Upper lobe of left lung (tissue), 6 donors: ENCODE results near the gene CEP250. TPM values are rescaled to one million over a fixed set of nuclear protein-coding genes. Genes with fewer than 3 reads are reported as not detected.

Experiments
- ATAC-seq, 2 donors: fragments of 200-7000 bp; cut with Tn5 transposase; one replicate each; pipeline ENCODE4 v1.9.1; 2022; ENCODE audit warnings: mild to moderate bottlenecking in 2 of 2, moderate library complexity in 2 of 2; ENCODE audit not compliant: low FRiP score in 2 of 2
- DNase-seq, 2 donors: peaks; one replicate each; pipeline ENCODE4 v3.0.0-alpha.2; 2019 to 2020
- H3K27ac ChIP-seq, 4 donors: fragments of 200-600 bp; sonication (generic); one replicate each; pipeline ENCODE4 v1.5.1; 2016 to 2019
- H3K27me3 ChIP-seq, 4 donors: fragments of 200-600 bp; sonication (generic); one replicate each; pipeline ENCODE4 v1.5.1; 2017 to 2019
- H3K36me3 ChIP-seq, 4 donors: fragments of 200-600 bp; sonication (generic); one replicate each; pipeline ENCODE4 v1.5.1; 2016 to 2019
- H3K4me1 ChIP-seq, 4 donors: fragments of 200-600 bp; sonication (generic); one replicate each; pipeline ENCODE4 v1.5.1; 2018 to 2019
- H3K4me3 ChIP-seq, 4 donors: fragments of 200-600 bp; sonication (generic); one replicate each; pipeline ENCODE4 v1.5.1; 2017 to 2019; ENCODE audit warnings: mild to moderate bottlenecking in 2 of 4, moderate library complexity in 1 of 4
- H3K9me3 ChIP-seq, 4 donors: fragments of 200-600 bp; sonication (generic); one replicate each; pipeline ENCODE4 v1.5.1; 2018 to 2019
- EP300 ChIP-seq, 4 donors: sonication (generic); formaldehyde crosslinking; IDR thresholded peaks; one replicate each; pipeline ENCODE4 v1.5.1; 2017; ENCODE audit warnings: antibody characterized with exemption in 4 of 4, control low read depth in 2 of 4
- POLR2A ChIP-seq, 4 donors: fragments of 450-650 bp; IDR thresholded peaks; one replicate each; pipeline ENCODE4 v1.5.1; 2016 to 2017; ENCODE audit warnings: antibody characterized with exemption in 4 of 4, mild to moderate bottlenecking in 2 of 4
- POLR2AphosphoS5 ChIP-seq, 2 donors: sonication (generic); formaldehyde crosslinking; IDR thresholded peaks; one replicate each; pipeline ENCODE4 v1.5.1; 2017; ENCODE audit warnings: antibody characterized with exemption in 2 of 2
- WGBS, 2 donors: methylation state at CpG; one replicate each; pipeline ENCODE4 v1.1.5; 2017 to 2018; 5-methylcytosine and 5-hydroxymethylcytosine counted together
- total RNA-seq, 6 donors: library from RNA; depleted of rRNA in 4 of 6; stranded (reverse); fragments of >200 nt in 4 of 6; gene quantifications; one replicate each; pipeline versions ENCODE4 v1.1.0 to v1.2.1, GENCODE V29; 2016 to 2021
- TF ChIP-seq, protein P1 (sequence below), 6 experiments: fragments of 450-650 bp in 4 of 6; fragments of 200-600 bp in 2 of 6; sonication (generic) in 2 of 6; IDR thresholded peaks; one replicate each; pipeline ENCODE4 v1.5.1; 2016 to 2019; ENCODE audit warnings: antibody characterized with exemption in 6 of 6
- donor health status: DM: no; HTN: no; CAD: no; lungs with moderate emphysema.
- donor health status: DM: no; HTN: yes; CAD: no; lungs with severe emphysema.

CEP250 gene
- total RNA-seq, 6 donors from 2014 or later: 15.4 to 66.6 (median 29.6) TPM

DNA sequence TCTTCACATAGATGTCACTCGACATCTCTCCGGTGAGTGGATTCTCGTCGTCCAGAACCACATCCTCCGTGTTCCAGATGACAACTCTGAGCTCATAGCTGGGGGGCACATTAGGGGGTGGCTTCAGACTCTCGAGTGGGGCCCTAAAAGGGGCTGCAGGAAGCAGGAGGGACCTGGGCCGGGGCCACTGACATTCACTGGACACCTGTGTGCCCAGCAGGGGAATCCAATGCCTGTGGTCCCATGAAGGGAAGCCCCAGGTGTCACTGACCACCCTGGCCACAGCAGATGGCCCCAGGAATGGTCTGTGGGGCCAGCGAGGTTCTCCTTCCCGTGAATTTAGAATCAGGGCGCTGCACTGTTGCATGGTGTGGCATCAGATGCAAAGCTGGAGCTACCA lies 105.1 kb downstream of the CEP250 start:
- no peaks in the 10 kb centered on the region for H3K27me3 ChIP-seq
- H3K36me3 ChIP-seq: peaks cover 3 to 33% (median 26%) of the 10 kb centered on the region in 4 donors
- ATAC-seq (no peak), DNase-seq (no peak)
- 61 to 70% methylated on average over 10 of the region's 10 CpGs for WGBS, 2 donors
- TF ChIP-seq, protein P1, sequence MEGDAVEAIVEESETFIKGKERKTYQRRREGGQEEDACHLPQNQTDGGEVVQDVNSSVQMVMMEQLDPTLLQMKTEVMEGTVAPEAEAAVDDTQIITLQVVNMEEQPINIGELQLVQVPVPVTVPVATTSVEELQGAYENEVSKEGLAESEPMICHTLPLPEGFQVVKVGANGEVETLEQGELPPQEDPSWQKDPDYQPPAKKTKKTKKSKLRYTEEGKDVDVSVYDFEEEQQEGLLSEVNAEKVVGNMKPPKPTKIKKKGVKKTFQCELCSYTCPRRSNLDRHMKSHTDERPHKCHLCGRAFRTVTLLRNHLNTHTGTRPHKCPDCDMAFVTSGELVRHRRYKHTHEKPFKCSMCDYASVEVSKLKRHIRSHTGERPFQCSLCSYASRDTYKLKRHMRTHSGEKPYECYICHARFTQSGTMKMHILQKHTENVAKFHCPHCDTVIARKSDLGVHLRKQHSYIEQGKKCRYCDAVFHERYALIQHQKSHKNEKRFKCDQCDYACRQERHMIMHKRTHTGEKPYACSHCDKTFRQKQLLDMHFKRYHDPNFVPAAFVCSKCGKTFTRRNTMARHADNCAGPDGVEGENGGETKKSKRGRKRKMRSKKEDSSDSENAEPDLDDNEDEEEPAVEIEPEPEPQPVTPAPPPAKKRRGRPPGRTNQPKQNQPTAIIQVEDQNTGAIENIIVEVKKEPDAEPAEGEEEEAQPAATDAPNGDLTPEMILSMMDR (IDR thresholded peaks at IDR 0.05): no peak
- TF ChIP-seq POLR2AphosphoS5 (IDR thresholded peaks at IDR 0.05) (no peak), EP300 (IDR thresholded peaks at IDR 0.05) (no peak), POLR2A (IDR thresholded peaks at IDR 0.05) (no peak)
- H3K4me1 ChIP-seq: peaks cover 0 to 6% (median 0%) of the 10 kb centered on the region in 4 donors
- no peak overlapping the region for H3K4me3 ChIP-seq
- H3K9me3 ChIP-seq: no peaks in the 10 kb centered on the region
- no peak overlapping the region for H3K27ac ChIP-seq

DNA sequence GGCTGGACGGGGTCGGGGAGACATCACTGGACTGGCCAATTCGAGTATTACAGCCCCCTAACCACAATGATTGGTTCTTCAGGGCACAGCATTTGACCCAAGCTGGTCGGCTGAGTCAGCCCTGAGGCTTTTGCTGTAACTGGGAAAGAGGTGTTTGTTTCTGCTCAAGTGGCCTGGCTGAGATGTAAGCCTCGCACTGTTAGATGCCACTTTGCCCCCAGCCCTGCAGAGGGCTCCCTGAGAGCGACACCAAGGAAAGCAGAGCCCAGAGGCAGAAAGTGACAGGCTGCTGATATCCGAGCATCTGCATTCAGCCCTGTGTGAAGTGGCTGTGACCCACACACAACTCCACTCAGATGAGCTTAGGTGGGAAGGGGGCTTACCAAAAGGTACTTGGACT lies 105.9 kb downstream of the CEP250 start:
- Histone ChIP-seq H3K36me3 (peaks cover 3 to 25% (median 19%) of the 10 kb centered on the region in 4 donors), H3K9me3 (no peaks in the 10 kb centered on the region), H3K4me3 (no peak overlapping the region), H3K4me1 (peaks cover 0 to 6% (median 0%) of the 10 kb centered on the region in 4 donors), H3K27me3 (no peaks in the 10 kb centered on the region), H3K27ac (no peak overlapping the region)
- TF ChIP-seq POLR2AphosphoS5 (IDR thresholded peaks at IDR 0.05) (no peak), POLR2A (IDR thresholded peaks at IDR 0.05) (no peak), EP300 (IDR thresholded peaks at IDR 0.05) (no peak)
- TF ChIP-seq, protein P1 (IDR thresholded peaks at IDR 0.05): peak in 3 of 6 experiments; percentile 27 to 39 (median 34)
- ATAC-seq (peak in 1 of 2 donors; percentile 63), DNase-seq (peak in 1 of 2 donors; percentile 64)
- 20 to 24% methylated on average over 7 of the region's 7 CpGs for WGBS, 2 donors

DNA sequence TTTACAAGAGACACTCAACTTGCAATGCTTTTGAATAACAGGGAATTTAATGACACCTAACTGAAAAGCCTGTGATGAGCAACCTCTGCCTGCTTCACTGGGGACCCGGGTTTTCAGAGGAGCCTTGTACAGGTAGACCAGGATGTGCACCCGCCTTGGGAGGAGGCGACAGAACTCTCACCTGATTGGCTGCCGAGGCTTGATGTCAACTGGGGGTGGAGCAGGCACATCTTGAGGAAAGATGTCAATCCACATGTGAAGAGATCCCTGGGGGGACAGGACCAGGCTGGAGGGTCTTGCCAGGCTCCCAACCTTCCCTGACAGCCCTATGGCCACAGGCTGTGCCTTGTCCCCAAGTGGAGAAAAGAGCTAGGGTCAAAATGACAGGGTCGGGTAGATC lies 106.3 kb downstream of the CEP250 start:
- Histone ChIP-seq H3K4me1 (peaks cover 0 to 6% (median 0%) of the 10 kb centered on the region in 4 donors), H3K27me3 (no peaks in the 10 kb centered on the region), H3K4me3 (no peak overlapping the region), H3K27ac (no peak overlapping the region), H3K9me3 (no peaks in the 10 kb centered on the region), H3K36me3 (peaks cover 3 to 21% (median 15%) of the 10 kb centered on the region in 4 donors)
- ATAC-seq: no peak
- DNase-seq: no peak
- WGBS, 2 donors: 55 to 71% methylated on average over 2 to 5 of the region's 5 CpGs
- TF ChIP-seq POLR2A (IDR thresholded peaks at IDR 0.05) (no peak), EP300 (IDR thresholded peaks at IDR 0.05) (no peak), POLR2AphosphoS5 (IDR thresholded peaks at IDR 0.05) (no peak)
- TF ChIP-seq, protein P1 (IDR thresholded peaks at IDR 0.05): no peak

DNA sequence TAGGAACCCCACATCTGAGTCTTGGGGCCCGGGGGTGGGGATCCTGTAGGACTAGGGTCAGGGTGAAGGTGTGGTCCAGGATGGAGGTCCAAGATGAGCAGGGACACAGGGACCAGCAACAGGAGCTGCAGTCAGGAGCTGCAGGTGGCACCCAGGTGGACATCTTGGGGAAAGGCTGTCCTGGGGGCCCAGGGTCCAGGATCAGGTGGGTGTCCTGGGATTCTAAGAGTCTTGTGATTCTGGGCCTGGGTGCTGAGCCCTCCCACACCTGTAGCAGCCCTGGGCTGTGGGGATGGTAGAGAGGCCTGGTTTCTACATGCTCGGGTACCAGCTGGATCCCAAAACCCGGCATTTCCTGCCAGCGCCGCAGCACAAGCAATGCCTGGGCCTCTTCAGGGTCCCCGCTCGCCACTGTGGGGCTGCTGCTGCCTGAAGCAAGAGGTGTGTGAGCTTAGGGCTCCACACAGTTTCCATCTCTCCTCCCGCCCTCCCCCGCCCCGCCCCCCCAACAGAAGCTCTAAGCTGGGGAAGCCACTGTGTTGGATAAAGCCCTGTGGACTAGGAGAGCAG lies 107.2 kb downstream of the CEP250 start:
- TF ChIP-seq POLR2AphosphoS5 (IDR thresholded peaks at IDR 0.05): no peak
- no peak for TF ChIP-seq EP300 (IDR thresholded peaks at IDR 0.05)
- TF ChIP-seq, protein P1 (IDR thresholded peaks at IDR 0.05): no peak
- TF ChIP-seq POLR2A (IDR thresholded peaks at IDR 0.05): no peak
- no peak overlapping the region for H3K4me3 ChIP-seq
- no peak overlapping the region for H3K27ac ChIP-seq
- 80 to 87% methylated on average over 8 to 10 of the region's 10 CpGs for WGBS, 2 donors
- ATAC-seq (no peak), DNase-seq (no peak)
- H3K4me1 ChIP-seq: peaks cover 0 to 6% (median 0%) of the 10 kb centered on the region in 4 donors
- no peaks in the 10 kb centered on the region for H3K9me3 ChIP-seq
- H3K36me3 ChIP-seq: peaks cover 0 to 12% (median 6%) of the 10 kb centered on the region in 4 donors
- H3K27me3 ChIP-seq: no peaks in the 10 kb centered on the region

DNA sequence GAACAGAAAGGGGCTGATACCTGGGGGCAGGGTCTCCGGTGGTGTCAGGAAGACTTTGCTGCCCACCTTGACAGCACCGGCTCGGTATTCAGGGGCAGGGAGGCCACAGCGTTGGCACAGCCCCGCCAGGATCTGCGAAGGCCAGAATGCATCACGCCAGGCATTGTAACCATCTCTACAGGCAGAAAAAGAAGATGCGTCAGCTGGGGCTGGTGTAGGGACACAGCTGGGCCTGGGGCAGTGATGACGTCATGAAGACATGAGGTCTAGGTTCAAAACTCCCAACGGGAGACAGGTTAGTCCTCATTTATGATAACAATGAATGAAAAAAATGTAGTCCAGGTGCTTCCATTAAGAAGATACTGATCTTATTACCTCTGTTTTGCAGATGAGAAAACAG lies 108.4 kb downstream of the CEP250 start:
- Histone ChIP-seq H3K4me3 (no peak overlapping the region), H3K36me3 (peaks cover 0 to 3% (median 0%) of the 10 kb centered on the region in 4 donors), H3K27ac (no peak overlapping the region), H3K9me3 (no peaks in the 10 kb centered on the region), H3K4me1 (peaks cover 0 to 6% (median 0%) of the 10 kb centered on the region in 4 donors), H3K27me3 (no peaks in the 10 kb centered on the region)
- 90 to 94% methylated on average over 10 of the region's 10 CpGs for whole genome bisulfite sequencing, 2 donors
- no peak for ATAC-seq
- DNase-seq: no peak
- TF ChIP-seq POLR2AphosphoS5 (IDR thresholded peaks at IDR 0.05) (no peak), POLR2A (IDR thresholded peaks at IDR 0.05) (no peak), EP300 (IDR thresholded peaks at IDR 0.05) (no peak)
- TF ChIP-seq, protein P1 (IDR thresholded peaks at IDR 0.05): no peak
